ENCODE measurements around the gene ZBTB42.

The ZBTB42 gene

GRCh38 chr14:104843442-104844305, 42.8 kb downstream of the ZBTB42 start:
- DNase-seq (ENCODE audit: low read depth) = no peak

DNA sequence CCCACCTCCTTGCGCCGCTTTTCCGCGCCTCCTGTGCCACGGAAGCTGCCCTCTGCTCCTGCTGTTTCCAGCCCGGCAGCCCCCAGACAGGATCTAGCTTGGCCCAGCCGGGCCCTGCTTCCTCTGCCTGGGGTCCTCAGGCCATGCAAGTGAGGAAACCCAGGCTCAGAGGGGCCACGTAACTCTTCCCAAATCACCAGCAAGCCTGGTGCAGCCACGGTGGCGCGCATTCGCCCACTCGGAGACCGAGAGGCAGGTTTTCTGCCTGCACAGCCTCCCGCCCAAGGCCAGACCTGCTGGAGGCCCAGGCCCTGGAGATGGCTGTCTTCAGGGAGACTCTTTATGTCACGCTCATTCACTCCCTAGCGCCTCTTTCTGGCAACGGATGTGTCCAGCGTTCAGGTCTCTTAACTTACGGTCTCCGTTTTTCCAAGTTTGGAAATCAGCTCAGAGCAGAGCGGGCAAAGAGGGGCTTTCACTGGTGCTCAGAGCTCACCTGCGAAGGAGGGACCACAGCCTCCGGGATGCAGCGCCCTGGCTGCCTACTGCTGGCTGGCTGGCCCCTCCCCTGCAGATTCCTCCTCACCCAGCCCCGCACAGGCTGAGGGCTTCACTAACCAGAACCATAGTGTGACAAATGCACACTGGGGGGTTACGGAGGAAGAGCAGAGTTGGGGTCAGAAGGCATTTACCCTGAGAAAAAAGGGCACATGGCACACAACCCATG, 43.6 kb downstream of the ZBTB42 start:
- no peak for DNase-seq (ENCODE audit: low read depth)

- no peak for DNase-seq (ENCODE audit: low read depth)
Observed at GRCh38 chr14:104845033-104845666, 44.2 kb downstream of the ZBTB42 start.

DNA sequence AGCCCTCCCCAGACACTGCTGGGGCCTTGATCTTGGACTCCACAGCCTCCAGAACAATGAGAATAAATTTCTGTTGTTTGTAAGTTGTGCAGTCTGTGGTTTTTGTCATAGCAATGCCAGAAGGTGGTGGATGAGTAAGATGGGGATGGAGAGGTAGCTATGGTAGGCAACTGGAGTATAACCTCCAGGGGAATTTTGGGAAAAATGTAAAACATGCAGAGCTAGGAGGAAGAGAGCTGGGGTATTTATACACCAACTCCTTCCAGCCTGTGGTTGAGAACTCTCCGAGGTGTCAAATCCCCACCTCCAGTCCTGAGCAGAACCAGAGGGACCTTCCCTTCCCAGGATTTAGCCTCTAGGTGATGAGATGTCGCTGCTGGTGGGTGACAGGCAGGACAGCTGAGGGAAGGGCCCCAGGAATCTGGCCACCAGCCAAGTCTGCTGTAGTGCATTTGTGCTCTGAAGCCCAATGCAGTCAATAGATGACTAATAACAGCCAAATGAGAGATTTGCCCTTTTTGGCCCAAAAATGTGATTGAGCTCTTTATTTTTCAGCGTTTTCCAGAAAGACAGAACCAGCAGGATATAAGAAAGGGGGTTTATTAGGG, 45.0 kb downstream of the ZBTB42 start:
- DNase-seq (ENCODE audit: low read depth) = no peak

DNA sequence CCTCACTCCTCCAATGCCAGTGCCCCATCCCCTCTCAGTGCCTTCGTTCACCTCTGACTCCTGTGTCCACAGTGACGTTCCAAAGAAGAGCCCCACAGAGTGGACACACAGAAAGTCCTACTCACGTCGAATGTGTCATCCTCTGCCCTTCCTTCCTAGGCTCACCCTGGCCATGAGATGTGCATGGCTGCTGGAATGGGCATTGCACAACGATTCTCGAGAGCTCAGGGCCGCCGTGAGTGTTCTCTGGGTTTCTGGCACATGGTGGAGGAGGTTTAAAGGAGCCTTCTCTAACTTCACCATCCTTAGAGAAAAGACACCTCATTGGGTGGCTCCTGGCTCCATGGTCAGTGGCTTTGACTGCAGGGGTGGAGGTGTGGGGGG, 51.4 kb downstream of the ZBTB42 start:
- peak; percentile 46 for DNase-seq (ENCODE audit: low read depth)

All from amniotic epithelial cell (primary cell).